SK-N-SH (cell line): ENCODE results near the gene MGAT4A.

ENCODE experiments used
- CTCF ChIP-seq: fragments of 200-600 bp; sonication (generic); IDR thresholded peaks from 2 replicates; pipeline ENCODE4 v1.6.1; 2017; ENCODE audit warnings: antibody characterized with exemption, mild to moderate bottlenecking, moderate library complexity
- EP300 ChIP-seq, 2 experiments: IDR thresholded peaks; 2 replicates each; pipeline versions ENCODE4 v1.4.0 to v1.6.1; 2012; ENCODE audit warnings: borderline replicate concordance in 1 of 2, low read depth in 1 of 2, low read length in 1 of 2
- EZH2phosphoT487 ChIP-seq: fragments of 200-600 bp; sonication (generic); IDR thresholded peaks from 2 replicates; pipeline ENCODE4 v1.6.1; 2017; ENCODE audit warnings: low read depth, mixed run types, mild to moderate bottlenecking, antibody characterized with exemption, moderate library complexity, borderline replicate concordance
- GABPA ChIP-seq: IDR thresholded peaks from 2 replicates; pipeline ENCODE4 v1.4.0; 2012; ENCODE audit warnings: low read depth, mild to moderate bottlenecking
- MXI1 ChIP-seq: IDR thresholded peaks from 2 replicates; pipeline ENCODE4 v1.6.1; 2012; ENCODE audit warnings: mild to moderate bottlenecking, low read depth, low read length, improper control_type of control experiment
- POLR2AphosphoS5 ChIP-seq: IDR thresholded peaks from 2 replicates; pipeline ENCODE4 v1.6.1; 2012; ENCODE audit warnings: low read depth, low read length
- SIN3A ChIP-seq: IDR thresholded peaks from 2 replicates; pipeline ENCODE4 v1.6.1; 2012; ENCODE audit warnings: low read depth, mild to moderate bottlenecking, low read length, moderate library complexity, borderline replicate concordance
- ZBTB33 ChIP-seq: IDR thresholded peaks from 2 replicates; pipeline ENCODE4 v1.4.0; 2012; ENCODE audit warnings: low read depth, borderline replicate concordance
- TF ChIP-seq, protein P1 (sequence below): IDR thresholded peaks from 2 replicates; pipeline ENCODE4 v1.6.1; 2012; ENCODE audit warnings: mild to moderate bottlenecking, low read depth, low read length, moderate library complexity

GRCh38 chr2:98685930-98686887, 44.7 kb downstream of the MGAT4A start:
- no peak for TF ChIP-seq CTCF
- no peak for TF ChIP-seq EP300 (IDR thresholded peaks at IDR 0.05; ENCODE audit: borderline replicate concordance in 1 of 2, low read depth in 1 of 2, low read length in 1 of 2)
- no peak for TF ChIP-seq POLR2AphosphoS5
- no peak for TF ChIP-seq MXI1
- TF ChIP-seq, protein P1, sequence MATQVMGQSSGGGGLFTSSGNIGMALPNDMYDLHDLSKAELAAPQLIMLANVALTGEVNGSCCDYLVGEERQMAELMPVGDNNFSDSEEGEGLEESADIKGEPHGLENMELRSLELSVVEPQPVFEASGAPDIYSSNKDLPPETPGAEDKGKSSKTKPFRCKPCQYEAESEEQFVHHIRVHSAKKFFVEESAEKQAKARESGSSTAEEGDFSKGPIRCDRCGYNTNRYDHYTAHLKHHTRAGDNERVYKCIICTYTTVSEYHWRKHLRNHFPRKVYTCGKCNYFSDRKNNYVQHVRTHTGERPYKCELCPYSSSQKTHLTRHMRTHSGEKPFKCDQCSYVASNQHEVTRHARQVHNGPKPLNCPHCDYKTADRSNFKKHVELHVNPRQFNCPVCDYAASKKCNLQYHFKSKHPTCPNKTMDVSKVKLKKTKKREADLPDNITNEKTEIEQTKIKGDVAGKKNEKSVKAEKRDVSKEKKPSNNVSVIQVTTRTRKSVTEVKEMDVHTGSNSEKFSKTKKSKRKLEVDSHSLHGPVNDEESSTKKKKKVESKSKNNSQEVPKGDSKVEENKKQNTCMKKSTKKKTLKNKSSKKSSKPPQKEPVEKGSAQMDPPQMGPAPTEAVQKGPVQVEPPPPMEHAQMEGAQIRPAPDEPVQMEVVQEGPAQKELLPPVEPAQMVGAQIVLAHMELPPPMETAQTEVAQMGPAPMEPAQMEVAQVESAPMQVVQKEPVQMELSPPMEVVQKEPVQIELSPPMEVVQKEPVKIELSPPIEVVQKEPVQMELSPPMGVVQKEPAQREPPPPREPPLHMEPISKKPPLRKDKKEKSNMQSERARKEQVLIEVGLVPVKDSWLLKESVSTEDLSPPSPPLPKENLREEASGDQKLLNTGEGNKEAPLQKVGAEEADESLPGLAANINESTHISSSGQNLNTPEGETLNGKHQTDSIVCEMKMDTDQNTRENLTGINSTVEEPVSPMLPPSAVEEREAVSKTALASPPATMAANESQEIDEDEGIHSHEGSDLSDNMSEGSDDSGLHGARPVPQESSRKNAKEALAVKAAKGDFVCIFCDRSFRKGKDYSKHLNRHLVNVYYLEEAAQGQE: no peak
- TF ChIP-seq EZH2phosphoT487: no peak
- no peak for TF ChIP-seq ZBTB33
- no peak for TF ChIP-seq SIN3A
- no peak for TF ChIP-seq GABPA
